ENCODE results near the gene SLF2.

SLF2 gene

GRCh38 chr10:100962351-100963080, 49.8 kb downstream of the SLF2 start:
- TF ChIP-seq YY1 (IDR thresholded peaks at IDR 0.05; ENCODE audit: low read depth) (no peak), CREB1 (IDR thresholded peaks at IDR 0.05; ENCODE audit: low read depth) (no peak), CEBPB (IDR thresholded peaks at IDR 0.05) (no peak), TEAD4 (IDR thresholded peaks at IDR 0.05) (no peak), FOXM1 (IDR thresholded peaks at IDR 0.05; ENCODE audit: borderline replicate concordance, low read depth) (no peak), MAX (IDR thresholded peaks at IDR 0.05) (no peak), EP300 (IDR thresholded peaks at IDR 0.05; ENCODE audit: borderline replicate concordance) (no peak), EGR1 (IDR thresholded peaks at IDR 0.05) (no peak), RAD21 (IDR thresholded peaks at IDR 0.05; ENCODE audit: low read depth) (no peak), NFIC (IDR thresholded peaks at IDR 0.05) (no peak), ZBTB7A (IDR thresholded peaks at IDR 0.05; ENCODE audit: low read depth) (no peak), TAF1 (IDR thresholded peaks at IDR 0.05; ENCODE audit: low read depth) (no peak)

GRCh38 chr10:100963826-100964225, 51.1 kb downstream of the SLF2 start:
- TF ChIP-seq NFIC (IDR thresholded peaks at IDR 0.05): no peak
- TF ChIP-seq MAX (IDR thresholded peaks at IDR 0.05): no peak
- no peak for TF ChIP-seq CREB1 (IDR thresholded peaks at IDR 0.05; ENCODE audit: low read depth)
- no peak for TF ChIP-seq EGR1 (IDR thresholded peaks at IDR 0.05)

- TF ChIP-seq ZBTB7A (IDR thresholded peaks at IDR 0.05; ENCODE audit: low read depth) (no peak), EGR1 (IDR thresholded peaks at IDR 0.05) (no peak), MAX (IDR thresholded peaks at IDR 0.05) (no peak), NFIC (IDR thresholded peaks at IDR 0.05) (no peak), RAD21 (IDR thresholded peaks at IDR 0.05; ENCODE audit: low read depth) (no peak), USF1 (IDR thresholded peaks at IDR 0.05) (no peak), REST (IDR thresholded peaks at IDR 0.05; ENCODE audit: low read depth) (no peak), EP300 (IDR thresholded peaks at IDR 0.05; ENCODE audit: borderline replicate concordance) (no peak), TAF1 (IDR thresholded peaks at IDR 0.05; ENCODE audit: low read depth) (no peak), FOXM1 (IDR thresholded peaks at IDR 0.05; ENCODE audit: borderline replicate concordance, low read depth) (no peak), CEBPB (IDR thresholded peaks at IDR 0.05) (no peak), YY1 (IDR thresholded peaks at IDR 0.05; ENCODE audit: low read depth) (no peak), TEAD4 (IDR thresholded peaks at IDR 0.05) (no peak), CREB1 (IDR thresholded peaks at IDR 0.05; ENCODE audit: low read depth) (no peak), TCF12 (IDR thresholded peaks at IDR 0.05; ENCODE audit: low read depth) (no peak)
Observed at GRCh38 chr10:100965820-100966219, 53.1 kb downstream of the SLF2 start.

- no peak for TF ChIP-seq REST (IDR thresholded peaks at IDR 0.05; ENCODE audit: low read depth)
- no peak for TF ChIP-seq CEBPB (IDR thresholded peaks at IDR 0.05)
- TF ChIP-seq EP300 (IDR thresholded peaks at IDR 0.05; ENCODE audit: borderline replicate concordance): no peak
- TF ChIP-seq ZBTB7A (IDR thresholded peaks at IDR 0.05; ENCODE audit: low read depth): no peak
Observed at GRCh38 chr10:100966887-100967286, 54.1 kb downstream of the SLF2 start.

- TF ChIP-seq EGR1 (IDR thresholded peaks at IDR 0.05) (no peak), ZBTB7A (IDR thresholded peaks at IDR 0.05; ENCODE audit: low read depth) (no peak), RAD21 (IDR thresholded peaks at IDR 0.05; ENCODE audit: low read depth) (no peak), FOXM1 (IDR thresholded peaks at IDR 0.05; ENCODE audit: borderline replicate concordance, low read depth) (no peak), TAF1 (IDR thresholded peaks at IDR 0.05; ENCODE audit: low read depth) (no peak), TEAD4 (IDR thresholded peaks at IDR 0.05) (no peak), TCF12 (IDR thresholded peaks at IDR 0.05; ENCODE audit: low read depth) (no peak), NFIC (IDR thresholded peaks at IDR 0.05) (no peak), CREB1 (IDR thresholded peaks at IDR 0.05; ENCODE audit: low read depth) (no peak), YY1 (IDR thresholded peaks at IDR 0.05; ENCODE audit: low read depth) (no peak), CEBPB (IDR thresholded peaks at IDR 0.05) (no peak), MAX (IDR thresholded peaks at IDR 0.05) (no peak), USF1 (IDR thresholded peaks at IDR 0.05) (no peak), REST (IDR thresholded peaks at IDR 0.05; ENCODE audit: low read depth) (no peak), EP300 (IDR thresholded peaks at IDR 0.05; ENCODE audit: borderline replicate concordance) (no peak)
Observed at GRCh38 chr10:100967332-100967731, 54.6 kb downstream of the SLF2 start.
